ENCODE results near the gene FAM210A. TPM values are rescaled to one million over a fixed set of nuclear protein-coding genes. Genes with fewer than 3 reads are reported as not detected.

Gene FAM210A
- total and polyA plus RNA-seq, 2 of the 4 experiments (the other 2 are of a cell fraction), result 9.8 to 25.3 TPM

DNA sequence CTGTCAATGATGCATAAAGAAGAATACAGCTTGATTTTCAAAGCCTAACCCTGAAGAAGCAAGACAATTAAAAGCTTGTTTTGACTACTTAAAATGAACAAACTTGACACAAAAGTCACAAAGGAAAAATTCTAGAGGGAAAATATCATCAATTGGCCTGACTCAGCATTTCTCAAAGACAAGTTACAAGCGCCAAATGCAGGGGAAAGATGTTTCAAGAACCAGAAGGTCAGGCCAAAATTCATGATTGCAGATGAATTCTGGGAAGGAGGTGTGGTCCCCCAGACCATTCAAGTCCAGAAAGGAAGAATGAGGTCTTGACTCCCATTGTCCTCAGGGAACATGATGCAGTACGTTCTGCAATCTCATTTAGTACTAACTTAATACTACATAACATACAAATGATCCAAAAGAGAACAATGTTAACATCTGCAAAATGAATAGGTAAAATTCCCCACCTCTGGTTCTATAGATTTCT lies 64.5 kb downstream of the FAM210A start:
- no peak overlapping the region for H3K27ac ChIP-seq (ENCODE audit: insufficient read depth, low read length)
- no peaks in the 10 kb centered on the region for H4K20me1 ChIP-seq (ENCODE audit: insufficient read depth, low read length)
- no peak overlapping the region for H4K8ac ChIP-seq (ENCODE audit: low read depth in 2 of 2, low read length in 2 of 2)
- BruUV-seq (replicated peaks), result no TSS peak
- no peak overlapping the region for H2BK120ac ChIP-seq (ENCODE audit: low read depth, low read length)
- H2AK9ac ChIP-seq (replicated peaks; ENCODE audit: low read depth, low read length, poor library complexity), result no peak overlapping the region
- no peak overlapping the region for H2BK15ac ChIP-seq (ENCODE audit: low read depth, low read length)
- intact Hi-C loops (cut with micrococcal nuclease), result no loop called here
- no peak overlapping the region for H3K56ac ChIP-seq (ENCODE audit: extremely low read depth, insufficient read depth, low read length)
- ChIA-PET CTCF (no interaction called here), POLR2A (ENCODE audit: unreplicated experiment) (no interaction called here)
- no peak overlapping the region for H3K4me2 ChIP-seq (ENCODE audit: low read depth, low read length)
- no peak overlapping the region for H3K4me3 ChIP-seq (ENCODE audit: insufficient read depth, low read depth, low read length)
- DNase-seq (no peak), ATAC-seq (ENCODE audit: low read depth) (no peak)
- no peak overlapping the region for H2AFZ ChIP-seq (replicated peaks; ENCODE audit: low read length, poor library complexity)
- H4K91ac ChIP-seq (ENCODE audit: insufficient read depth, low read depth, low read length), result no peak overlapping the region
- no peak overlapping the region for H4K5ac ChIP-seq (ENCODE audit: low read depth, low read length)
- no peak overlapping the region for H3K9ac ChIP-seq (ENCODE audit: low read depth, low read length)
- no peaks in the 10 kb centered on the region for H3K4me1 ChIP-seq (ENCODE audit: control insufficient read depth, insufficient read depth, low read length)
- peaks cover 0 to 1% of the 10 kb centered on the region in 2 experiments; a peak in 1 of 4 replicates for H3K79me1 ChIP-seq (ENCODE audit: low read depth in 1 of 2, low read length in 2 of 2)
- H3K23ac ChIP-seq (ENCODE audit: low read depth, low read length), result no peak overlapping the region
- no peak overlapping the region for H2AK5ac ChIP-seq (ENCODE audit: low read depth, low read length)
- H3K9me1 ChIP-seq (ENCODE audit: insufficient read depth, low read length), result no peaks in the 10 kb centered on the region
- H3K4ac ChIP-seq (ENCODE audit: low read depth, low read length), result no peak overlapping the region
- no peak overlapping the region for H3K14ac ChIP-seq (replicated peaks; ENCODE audit: low read depth, low read length)
- no peaks in the 10 kb centered on the region for H3K27me3 ChIP-seq (ENCODE audit: control insufficient read depth, insufficient read depth, low read length)
- TF ChIP-seq MAFK (IDR thresholded peaks at IDR 0.05; ENCODE audit: low read depth, low read length), result peak; percentile 98
- TF ChIP-seq MXI1 (IDR thresholded peaks at IDR 0.05; ENCODE audit: borderline replicate concordance, low read depth, low read length), result no peak
- dilution Hi-C loops (cut with HindIII; ENCODE audit: low sequenced_read_pairs, unreplicated experiment), result no loop called here
- in situ Hi-C loops (cut with MboI; ENCODE audit: low sequenced_read_pairs), result no loop called here
- WGBS, 2 experiments (ENCODE audit: extremely low coverage in 2 of 2, insufficient read length in 1 of 2), result no CpG with 5 or more reads among the region's 2 CpGs
- no peak overlapping the region for H3K18ac ChIP-seq (ENCODE audit: low read depth, low read length)
- no peak overlapping the region for H2BK20ac ChIP-seq (ENCODE audit: low read depth, low read length)
- no peak overlapping the region for H2BK5ac ChIP-seq (ENCODE audit: low read depth, low read length, poor library complexity, severe bottlenecking)
- H3K9me3 ChIP-seq (ENCODE audit: control insufficient read depth, insufficient read depth, low read length), result no peaks in the 10 kb centered on the region
- H3K36me3 ChIP-seq (ENCODE audit: control insufficient read depth, insufficient read depth, low read length), result peaks cover 4% of the 10 kb centered on the region

Measured in IMR-90 (cell line).